ENCODE data around the gene PRG3.

DNA sequence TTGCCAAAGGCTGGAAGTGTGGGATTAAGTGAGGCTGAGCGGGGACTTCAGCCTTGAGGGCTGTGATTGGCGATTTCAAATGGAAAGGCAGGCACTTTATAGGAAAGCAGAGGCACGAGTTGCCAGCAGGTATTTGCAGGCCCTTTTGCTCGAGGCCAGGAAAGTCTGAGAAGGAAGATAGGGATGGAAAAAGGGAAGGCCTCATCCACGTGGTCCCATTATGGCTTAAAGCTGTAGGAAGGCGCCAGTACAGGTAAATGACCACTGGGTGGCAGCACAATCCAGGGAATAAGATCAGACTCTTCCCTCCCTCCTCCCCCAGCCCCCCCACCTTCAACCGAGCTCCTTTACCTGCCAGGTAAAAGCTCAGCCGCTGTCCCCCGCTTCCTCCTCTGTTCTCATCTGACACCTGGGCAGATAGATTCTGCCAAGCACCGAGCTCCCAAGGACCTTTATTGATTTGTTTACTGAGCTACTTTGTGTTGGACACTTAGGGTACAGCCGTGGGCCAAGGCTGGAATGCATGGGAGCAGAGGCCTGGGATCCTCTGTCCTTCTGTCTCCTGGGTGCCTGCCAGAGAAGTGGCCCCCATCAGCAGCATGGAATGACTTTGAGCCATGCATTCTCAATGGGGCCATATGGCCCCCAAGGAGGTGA lies 35.3 kb downstream of the PRG3 start:
- no peak for TF ChIP-seq EP300 (IDR thresholded peaks at IDR 0.05)
- TF ChIP-seq, protein P1, sequence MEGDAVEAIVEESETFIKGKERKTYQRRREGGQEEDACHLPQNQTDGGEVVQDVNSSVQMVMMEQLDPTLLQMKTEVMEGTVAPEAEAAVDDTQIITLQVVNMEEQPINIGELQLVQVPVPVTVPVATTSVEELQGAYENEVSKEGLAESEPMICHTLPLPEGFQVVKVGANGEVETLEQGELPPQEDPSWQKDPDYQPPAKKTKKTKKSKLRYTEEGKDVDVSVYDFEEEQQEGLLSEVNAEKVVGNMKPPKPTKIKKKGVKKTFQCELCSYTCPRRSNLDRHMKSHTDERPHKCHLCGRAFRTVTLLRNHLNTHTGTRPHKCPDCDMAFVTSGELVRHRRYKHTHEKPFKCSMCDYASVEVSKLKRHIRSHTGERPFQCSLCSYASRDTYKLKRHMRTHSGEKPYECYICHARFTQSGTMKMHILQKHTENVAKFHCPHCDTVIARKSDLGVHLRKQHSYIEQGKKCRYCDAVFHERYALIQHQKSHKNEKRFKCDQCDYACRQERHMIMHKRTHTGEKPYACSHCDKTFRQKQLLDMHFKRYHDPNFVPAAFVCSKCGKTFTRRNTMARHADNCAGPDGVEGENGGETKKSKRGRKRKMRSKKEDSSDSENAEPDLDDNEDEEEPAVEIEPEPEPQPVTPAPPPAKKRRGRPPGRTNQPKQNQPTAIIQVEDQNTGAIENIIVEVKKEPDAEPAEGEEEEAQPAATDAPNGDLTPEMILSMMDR (IDR thresholded peaks at IDR 0.05) = peak; percentile 47 to 82 (median 71)
